Neural crest cell (in vitro differentiated cells): Measurements from ENCODE around the gene P4HA2. TPM values are rescaled to one million over a fixed set of nuclear protein-coding genes. Genes with fewer than 3 reads are reported as not detected.

Experiments used
- DNase-seq: peaks from one replicate; pipeline ENCODE4 v3.0.0; 2021; ENCODE audit warnings: low read depth, mixed read lengths, low spot score
- H3K27ac Mint-ChIP-seq: one replicate; pipeline ENCODE4 v1.8.0; 2021; ENCODE audit warnings: mild to moderate bottlenecking, mixed read lengths; ENCODE audit not compliant: unreplicated experiment
- H3K27me3 Mint-ChIP-seq: 2 replicates; pipeline ENCODE4 v1.8.0; 2021; ENCODE audit warnings: low read depth, mild to moderate bottlenecking, mixed read lengths
- H3K36me3 Mint-ChIP-seq: 2 replicates; pipeline ENCODE4 v1.8.0; 2021; ENCODE audit warnings: low read depth, mild to moderate bottlenecking, mixed read lengths
- H3K4me1 Mint-ChIP-seq: 2 replicates; pipeline ENCODE4 v1.8.0; 2021; ENCODE audit warnings: mixed read lengths
- H3K4me3 Mint-ChIP-seq: one replicate; pipeline ENCODE4 v1.8.0; 2021; ENCODE audit warnings: mild to moderate bottlenecking, mixed read lengths
- H3K9me3 Mint-ChIP-seq: 2 replicates; pipeline ENCODE4 v1.8.0; 2021; ENCODE audit warnings: mixed read lengths
- CTCF ChIP-seq: fragments of 200-600 bp; sonication (generic); conservative IDR thresholded peaks from 2 replicates; pipeline ENCODE4 v1.5.0; 2021; ENCODE audit warnings: antibody characterized with exemption, mild to moderate bottlenecking
- long read RNA-seq: library from polyadenylated mRNA; unstranded; transcript quantifications from one replicate; pipeline ENCODE4 v2.0.0, GENCODE V29; 2020
- total RNA-seq: library from RNA; stranded (reverse); gene quantifications from 2 replicates; pipeline ENCODE4 v1.2.1, GENCODE V29; 2021

P4HA2 gene
- total RNA-seq, result 10.8 and 11.3 TPM in 2 replicates
- long read RNA-seq, transcript P4HA2-202 (15 exons, 2,313 nt), result major isoform, 33 of 54 reads
- long read RNA-seq, partial matches to known transcripts, result 1 of 54 reads
- long read RNA-seq, other reads (novel, unspliced or antisense), result 19 of 54 reads

DNA sequence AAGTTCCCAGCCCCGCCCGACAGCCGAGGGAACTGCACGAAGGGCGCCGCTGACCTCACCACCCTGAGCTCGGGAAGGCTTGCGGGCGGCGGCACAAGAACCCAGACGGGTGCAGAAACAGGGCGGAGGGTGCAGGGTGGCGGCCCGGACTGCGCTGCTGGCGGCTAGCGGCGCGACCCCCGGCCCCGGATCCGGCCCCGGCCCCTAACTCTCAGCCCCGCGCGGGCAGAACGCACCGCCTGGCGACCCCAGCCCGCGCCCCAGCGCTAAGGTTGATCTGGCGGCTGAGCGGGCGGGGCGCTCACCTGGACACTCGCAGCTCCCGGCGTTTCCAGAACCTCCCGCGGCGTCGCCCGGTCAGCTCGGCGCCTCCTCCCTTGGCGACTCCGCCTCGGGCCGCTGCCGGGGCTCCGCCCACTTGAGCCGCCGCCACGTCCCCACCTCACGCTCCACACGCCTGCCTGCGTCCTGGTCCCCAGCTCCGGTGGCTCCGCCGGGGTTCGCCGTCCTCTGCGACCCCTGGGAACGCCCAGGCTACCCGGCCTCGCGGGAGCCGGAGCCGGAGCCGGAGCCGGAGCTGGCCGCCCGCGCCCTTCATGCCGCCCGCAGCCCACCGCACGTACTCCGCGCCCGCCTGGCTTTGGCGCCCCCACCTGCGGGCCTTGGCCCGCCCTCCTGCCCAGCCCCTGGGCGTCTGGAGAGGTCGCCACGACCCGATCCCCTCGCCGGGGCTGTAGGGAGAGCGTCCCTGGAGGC lies at the start of gene P4HA2:
TSS of gene P4HA2 (minus strand) at position 369 of the 756 bp plus-strand sequence. CDS start 9,227 bp downstream, outside the sequence.
- peak; percentile 33 for TF ChIP-seq CTCF

DNA sequence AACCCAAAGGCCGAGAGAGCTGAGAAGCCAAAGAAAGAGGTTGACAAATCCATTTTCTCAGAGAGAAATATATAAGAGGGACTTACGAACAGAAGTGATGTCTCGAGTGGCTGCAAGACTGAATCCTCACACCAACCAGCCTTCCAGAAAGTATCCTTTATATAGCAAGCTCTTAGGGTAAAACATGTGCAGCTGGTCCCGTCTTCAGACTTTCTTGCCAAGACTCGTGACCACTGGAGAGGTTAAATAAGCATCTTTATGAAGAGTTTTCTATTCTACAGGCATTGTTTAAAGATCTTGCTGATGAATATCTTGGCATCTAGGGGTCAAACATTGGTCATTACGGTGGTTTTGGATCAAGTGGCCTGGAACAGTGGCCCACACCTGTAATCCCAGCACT lies 49.6 kb upstream of the P4HA2 start:
- Mint-ChIP-seq H3K36me3 (peaks cover 1% of the 10 kb centered on the region), H3K4me3 (no peak overlapping the region), H3K27me3 (no peaks in the 10 kb centered on the region), H3K4me1 (peaks cover 43% of the 10 kb centered on the region), H3K27ac (peak overlapping the region; percentile 91), H3K9me3 (no peaks in the 10 kb centered on the region)
- no peak for TF ChIP-seq CTCF
- no peak for DNase-seq

More for the DNA sequence above, at the start of gene P4HA2:
- H3K27ac Mint-ChIP-seq, result no peak within 1 kb of the TSS
- H3K4me1 Mint-ChIP-seq, result peaks cover 5% of the 10 kb centered on the region
- H3K36me3 Mint-ChIP-seq, result no peaks in the 10 kb centered on the region
- peak; percentile 58 for DNase-seq
- H3K9me3 Mint-ChIP-seq, result no peaks in the 10 kb centered on the region
- peaks cover 32% of the 10 kb centered on the region for H3K27me3 Mint-ChIP-seq
- peak within 1 kb of the TSS; percentile 74 for H3K4me3 Mint-ChIP-seq

- H3K9me3 Mint-ChIP-seq, result no peaks in the 10 kb centered on the region
- H3K4me3 Mint-ChIP-seq, result peak overlapping the region; percentile 5
- peak overlapping the region; percentile 24 for H3K27ac Mint-ChIP-seq
- H3K36me3 Mint-ChIP-seq, result peaks cover 3% of the 10 kb centered on the region
- H3K27me3 Mint-ChIP-seq, result no peaks in the 10 kb centered on the region
- DNase-seq, result no peak
- no peak for TF ChIP-seq CTCF
- H3K4me1 Mint-ChIP-seq, result peaks cover 47% of the 10 kb centered on the region
Observed at GRCh38 chr5:132275367-132276220, 47.9 kb upstream of the P4HA2 start.

DNA sequence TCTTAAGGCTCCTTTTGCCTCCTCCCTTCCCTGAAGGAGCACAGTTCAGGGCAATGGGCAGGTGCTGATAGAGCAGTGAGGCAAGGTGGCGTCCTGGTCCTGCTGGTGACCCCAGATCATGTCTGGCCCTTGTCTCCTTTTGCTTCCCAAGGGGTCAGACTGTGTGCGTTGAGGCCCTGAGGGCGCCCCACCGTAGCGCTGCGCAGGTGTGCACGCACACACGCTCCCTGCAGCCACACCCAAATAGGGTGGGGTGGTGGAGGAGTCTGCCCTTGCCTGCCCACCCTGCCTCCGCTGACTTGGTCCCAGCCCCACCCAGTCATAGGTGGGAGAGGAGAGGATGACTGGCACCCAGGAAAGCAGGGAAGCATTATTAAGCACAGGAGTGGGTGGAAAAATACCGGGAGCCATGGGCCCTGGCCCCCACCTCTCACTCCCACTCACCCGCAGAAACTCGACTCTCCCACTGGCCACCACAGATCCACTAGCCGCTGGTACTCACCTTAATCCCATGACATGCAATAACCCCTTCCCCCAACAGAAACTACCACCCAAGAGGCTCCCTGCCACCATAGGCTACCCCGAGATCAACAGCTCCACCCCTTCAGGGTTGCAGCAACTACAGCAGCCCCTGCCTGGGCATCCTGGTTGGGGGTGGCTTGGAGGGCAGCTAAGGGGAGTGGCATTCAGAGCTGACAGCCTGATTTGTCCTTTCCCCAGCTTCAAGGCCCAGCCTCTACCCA lies 46.6 kb upstream of the P4HA2 start:
- peak overlapping the region; percentile 36 for H3K4me3 Mint-ChIP-seq
- H3K27ac Mint-ChIP-seq, result peak overlapping the region; percentile 79
- DNase-seq, result no peak
- no peaks in the 10 kb centered on the region for H3K9me3 Mint-ChIP-seq
- H3K4me1 Mint-ChIP-seq, result peaks cover 47% of the 10 kb centered on the region
- peaks cover 3% of the 10 kb centered on the region for H3K36me3 Mint-ChIP-seq
- no peak for TF ChIP-seq CTCF
- no peaks in the 10 kb centered on the region for H3K27me3 Mint-ChIP-seq

- H3K9me3 Mint-ChIP-seq, result no peaks in the 10 kb centered on the region
- no peak overlapping the region for H3K27ac Mint-ChIP-seq
- peaks cover 3% of the 10 kb centered on the region for H3K36me3 Mint-ChIP-seq
- no peak overlapping the region for H3K4me3 Mint-ChIP-seq
- no peaks in the 10 kb centered on the region for H3K27me3 Mint-ChIP-seq
- peaks cover 47% of the 10 kb centered on the region for H3K4me1 Mint-ChIP-seq
- DNase-seq, result no peak
- TF ChIP-seq CTCF, result no peak
Observed at GRCh38 chr5:132273631-132274030, 46.0 kb upstream of the P4HA2 start.
